ENCODE data around the gene TBL1XR1.

GRCh38 chr3:177196008-177196455 lies 1.2 kb downstream of the TBL1XR1 start:
- no peak for TF ChIP-seq CTCF (IDR thresholded peaks at IDR 0.05)
- no peak for TF ChIP-seq POLR2A (IDR thresholded peaks at IDR 0.05)
